BE2C (cell line): Measurements from ENCODE around the gene NOSTRIN.

ENCODE experiments used
- DNase-seq: peaks from one replicate; pipeline ENCODE4 v3.0.0-alpha.2; 2020
- H3K27me3 ChIP-seq: fragments of 250-450 bp; sonication (Bioruptor Pico); 2 replicates; pipeline ENCODE4 v1.5.1; 2020; ENCODE audit warnings: mild to moderate bottlenecking
- H3K36me3 ChIP-seq: fragments of 250-450 bp; sonication (Bioruptor Pico); 2 replicates; pipeline ENCODE4 v1.5.1; 2020; ENCODE audit warnings: mild to moderate bottlenecking
- H3K4me1 ChIP-seq: fragments of 250-450 bp; sonication (Bioruptor Pico); 2 replicates; pipeline ENCODE4 v1.5.1; 2020
- H3K4me3 ChIP-seq: 2 replicates; pipeline ENCODE4 v1.5.1; 2011; ENCODE audit warnings: low read depth, low read length
- H3K9me3 ChIP-seq: fragments of 250-450 bp; sonication (Bioruptor Pico); 2 replicates; pipeline ENCODE4 v1.5.1; 2020
- CTCF ChIP-seq: IDR thresholded peaks from 2 replicates; pipeline ENCODE4 v1.5.1; 2012; ENCODE audit warnings: mild to moderate bottlenecking, low read depth, low read length

Gene NOSTRIN

GRCh38 chr2:168912466-168912865 lies 110.0 kb downstream of the NOSTRIN start:
- no peak for TF ChIP-seq CTCF
- H3K9me3 ChIP-seq = no peaks in the 10 kb centered on the region
- H3K36me3 ChIP-seq = no peaks in the 10 kb centered on the region
- no peak for DNase-seq
- H3K4me3 ChIP-seq = peak overlapping the region; percentile 55
- H3K27me3 ChIP-seq = no peaks in the 10 kb centered on the region
- no peaks in the 10 kb centered on the region for H3K4me1 ChIP-seq

- no peaks in the 10 kb centered on the region for H3K4me1 ChIP-seq
- peak overlapping the region; percentile 55 for H3K4me3 ChIP-seq
- peak; percentile 58 for DNase-seq
- no peaks in the 10 kb centered on the region for H3K36me3 ChIP-seq
- H3K27me3 ChIP-seq = no peaks in the 10 kb centered on the region
- no peak for TF ChIP-seq CTCF
- no peaks in the 10 kb centered on the region for H3K9me3 ChIP-seq
These were observed 110.5 kb downstream of the NOSTRIN start for GRCh38 chr2:168912901-168913369.

- Histone ChIP-seq H3K4me3 (no peak overlapping the region), H3K4me1 (no peaks in the 10 kb centered on the region), H3K36me3 (no peaks in the 10 kb centered on the region), H3K9me3 (no peaks in the 10 kb centered on the region), H3K27me3 (no peaks in the 10 kb centered on the region)
- no peak for TF ChIP-seq CTCF
- DNase-seq = no peak
These were observed 111.1 kb downstream of the NOSTRIN start for GRCh38 chr2:168913495-168913894.
